AG20443 (cell line): Measurements from ENCODE around the gene SCNN1A.
A peak's percentile ranks its signal among the peaks of the same experiment; 100 is the strongest.

Experiments
- DNase-seq: peaks from one replicate; pipeline ENCODE4 v3.0.0; 2012; ENCODE audit warnings: low spot score, mixed read lengths

SCNN1A gene

DNA sequence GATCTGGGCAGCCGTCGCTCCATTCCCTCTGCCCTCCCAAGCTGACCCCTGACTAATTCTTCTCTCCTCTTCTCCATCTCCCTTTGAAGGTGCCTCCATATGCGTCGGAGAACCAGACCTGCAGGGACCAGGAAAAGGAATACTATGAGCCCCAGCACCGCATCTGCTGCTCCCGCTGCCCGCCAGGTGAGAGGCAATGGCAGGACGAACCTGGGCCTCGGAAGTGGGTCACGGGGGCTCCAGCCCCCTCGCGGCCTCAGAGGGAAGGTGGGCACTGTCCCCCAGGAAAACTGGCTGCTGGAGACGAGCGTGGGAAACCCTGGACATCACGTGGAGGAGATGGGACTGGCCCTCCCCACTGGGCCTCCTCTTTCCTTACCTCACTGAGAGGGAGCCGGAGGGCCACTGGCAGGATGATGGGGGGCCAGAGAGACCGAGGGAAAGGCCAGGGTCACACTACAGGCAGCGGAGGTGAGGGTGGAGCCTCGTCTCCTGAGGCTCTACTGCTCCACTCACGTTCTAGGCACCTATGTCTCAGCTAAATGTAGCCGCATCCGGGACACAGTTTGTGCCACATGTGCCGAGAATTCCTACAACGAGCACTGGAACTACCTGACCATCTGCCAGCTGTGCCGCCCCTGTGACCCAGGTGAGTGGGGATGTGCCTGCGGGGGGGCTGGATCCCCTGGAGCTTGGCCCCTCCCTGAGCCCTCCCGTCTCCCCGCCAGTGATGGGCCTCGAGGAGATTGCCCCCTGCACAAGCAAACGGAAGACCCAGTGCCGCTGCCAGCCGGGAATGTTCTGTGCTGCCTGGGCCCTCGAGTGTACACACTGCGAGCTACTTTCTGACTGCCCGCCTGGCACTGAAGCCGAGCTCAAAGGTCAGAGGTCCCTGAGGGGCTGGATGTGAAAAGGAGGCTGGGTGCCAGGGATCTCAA lies 9.4 kb upstream of the SCNN1A start:
- DNase-seq = peak; percentile 54

GRCh38 chr12:6383572-6384498 lies 8.5 kb upstream of the SCNN1A start, which contains the start of gene LTBR:
Gene LTBR (plus strand): TSS chr12:6384162. CDS start chr12:6384359, 197 bp downstream.
- DNase-seq = peak; percentile 97

DNA sequence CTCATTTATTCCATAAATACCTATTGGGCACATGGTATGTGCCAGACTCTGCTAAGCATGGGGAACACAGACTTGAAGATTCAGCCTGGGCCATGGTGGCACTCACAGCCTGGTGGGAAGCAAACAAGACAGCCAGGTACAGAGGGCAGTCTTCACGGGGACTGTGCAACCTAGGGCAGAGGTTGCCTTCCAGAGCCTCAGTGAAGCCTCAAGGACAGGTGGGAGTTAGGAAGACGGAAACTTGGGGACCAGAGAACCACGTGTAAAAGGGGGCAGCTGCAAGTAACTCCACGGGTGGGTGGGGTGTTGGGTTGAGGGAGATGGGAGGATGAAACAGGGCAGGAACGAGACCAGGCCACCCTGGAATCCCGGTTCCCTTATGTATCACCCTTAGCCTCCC lies 7.6 kb upstream of the SCNN1A start:
- DNase-seq = no peak

DNA sequence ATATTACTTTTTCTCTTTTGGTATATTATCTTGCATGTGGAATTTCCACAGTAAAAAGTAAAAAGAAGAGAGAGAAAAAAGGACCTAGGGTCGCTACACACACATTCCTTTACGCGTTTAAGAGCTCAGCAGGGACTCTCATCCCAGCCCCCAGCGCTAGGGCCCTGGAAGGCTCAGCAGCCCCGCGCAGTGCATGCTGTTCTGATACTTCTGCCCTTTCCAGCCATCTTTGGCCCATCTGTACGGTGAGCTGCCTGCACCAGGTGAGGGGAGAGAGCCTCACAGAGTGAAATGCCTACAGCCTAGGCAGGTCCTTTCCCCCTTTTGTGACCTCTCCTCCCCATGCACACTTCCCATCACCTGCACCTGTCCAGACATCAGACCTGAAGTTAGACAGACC lies 7.0 kb upstream of the SCNN1A start:
- no peak for DNase-seq

- DNase-seq = peak; percentile 39
Observed at GRCh38 chr12:6380141-6381121, 5.1 kb upstream of the SCNN1A start.

DNA sequence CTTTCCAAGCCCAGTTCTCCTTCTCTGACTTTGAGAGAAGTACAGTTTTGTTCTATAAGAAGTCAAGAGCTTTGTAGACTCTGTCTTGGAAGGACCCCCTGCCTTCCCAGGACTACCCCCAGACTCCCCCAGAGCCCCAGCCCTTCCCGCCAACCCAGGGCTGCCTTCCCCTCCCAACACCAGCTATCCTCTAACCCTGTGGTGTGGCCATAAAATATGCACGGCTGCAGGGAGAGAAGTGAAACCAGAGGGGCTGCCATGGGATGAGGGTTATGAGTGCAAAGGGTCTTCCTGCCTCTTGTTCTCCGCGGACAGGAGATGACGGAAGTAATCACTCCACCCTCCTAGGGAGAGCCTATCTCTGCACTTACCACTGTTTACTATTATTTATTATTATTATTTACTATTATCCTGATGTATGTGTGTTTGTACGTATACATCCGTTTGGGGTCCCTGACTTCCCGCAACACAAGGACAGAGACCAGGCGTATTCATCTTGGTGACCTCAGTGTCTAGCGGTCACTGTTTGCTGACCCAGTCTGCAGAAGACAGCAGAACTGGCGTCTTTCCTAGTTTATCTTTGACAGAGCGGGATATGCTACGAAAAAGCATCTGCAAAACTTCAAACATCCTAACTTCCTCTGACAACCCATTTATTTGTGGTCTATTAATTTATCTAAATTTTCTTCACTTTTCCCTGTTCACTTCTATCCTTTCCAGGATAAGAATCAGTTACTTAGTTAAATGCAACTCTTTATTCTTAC lies 3.5 kb upstream of the SCNN1A start:
- DNase-seq = no peak

DNA sequence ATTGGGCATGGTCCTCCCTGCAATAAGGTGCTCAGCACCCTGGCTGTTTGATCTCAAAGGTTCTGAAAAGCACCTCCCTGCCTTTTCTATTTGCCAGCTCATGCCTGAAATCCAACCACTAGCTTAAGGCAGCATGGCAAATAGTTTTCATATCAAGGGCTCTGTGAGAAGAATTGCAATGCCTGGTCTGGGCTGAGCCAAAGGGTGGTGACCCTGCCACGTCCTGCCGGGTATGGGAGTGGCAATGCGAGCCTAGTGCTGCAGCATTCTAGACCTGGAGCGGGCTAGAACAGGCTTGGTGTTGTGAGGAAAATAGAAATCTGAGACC lies 2.3 kb upstream of the SCNN1A start:
- no peak for DNase-seq

DNA sequence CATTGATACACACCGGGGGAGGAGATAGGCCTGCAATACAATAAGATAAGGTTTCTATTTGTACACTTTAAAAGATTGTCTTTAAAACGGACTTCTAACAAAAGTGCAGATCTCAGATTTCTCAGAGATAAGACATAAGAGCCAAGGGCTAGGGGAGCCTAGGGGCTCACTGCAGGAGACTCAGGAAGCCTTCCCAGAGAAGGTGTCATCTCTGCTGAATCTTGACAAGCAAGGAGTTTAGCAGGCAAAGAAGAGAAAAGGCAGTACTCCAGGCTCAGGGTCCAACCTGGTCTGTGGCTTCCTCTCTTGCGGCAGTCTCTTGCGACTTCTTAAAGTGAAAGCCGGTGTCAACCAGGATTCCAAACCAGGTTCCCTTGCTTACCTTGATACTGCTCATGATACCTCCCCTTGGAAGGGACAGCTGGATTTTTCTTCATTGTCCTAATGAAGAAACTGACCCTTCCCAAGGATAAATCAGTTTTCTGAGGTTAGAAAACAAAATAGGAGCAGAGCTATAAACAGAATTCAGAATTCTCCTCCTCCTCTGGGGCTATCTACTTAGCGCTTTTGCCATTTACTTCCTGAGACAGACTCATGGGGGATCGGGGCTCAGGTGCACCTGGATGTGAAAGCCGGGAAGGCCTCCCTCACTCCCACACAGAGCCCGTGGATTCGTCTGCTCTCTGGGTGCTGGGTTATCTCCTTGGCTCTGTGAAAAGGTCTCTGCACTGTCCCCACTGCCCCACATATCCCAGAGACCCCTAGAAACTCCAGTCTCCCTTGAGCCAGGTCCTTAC lies 1.7 kb upstream of the SCNN1A start:
- no peak for DNase-seq

GRCh38 chr12:6376079-6376869 lies 911 bp upstream of the SCNN1A start:
- DNase-seq = peak; percentile 91

DNA sequence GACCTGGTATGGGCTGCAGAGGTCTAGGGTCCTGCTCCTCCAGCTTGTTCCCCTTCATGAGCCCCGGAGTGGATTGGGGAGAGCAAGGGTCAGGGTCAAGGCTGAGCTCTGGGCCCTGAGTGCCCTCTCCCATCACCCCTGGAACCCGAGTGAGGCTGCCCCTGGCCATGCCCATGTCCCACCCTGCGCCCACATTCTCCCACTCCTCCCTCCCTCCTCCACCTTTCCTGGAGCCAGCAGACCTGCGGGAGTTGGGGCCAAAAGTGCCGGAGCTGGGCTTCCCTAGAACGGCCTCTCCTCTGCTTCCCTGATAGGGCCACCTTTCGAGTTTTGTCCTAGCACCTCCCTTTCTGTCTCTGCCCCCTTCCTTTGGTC lies 590 bp downstream of the SCNN1A start:
- DNase-seq = no peak

DNA sequence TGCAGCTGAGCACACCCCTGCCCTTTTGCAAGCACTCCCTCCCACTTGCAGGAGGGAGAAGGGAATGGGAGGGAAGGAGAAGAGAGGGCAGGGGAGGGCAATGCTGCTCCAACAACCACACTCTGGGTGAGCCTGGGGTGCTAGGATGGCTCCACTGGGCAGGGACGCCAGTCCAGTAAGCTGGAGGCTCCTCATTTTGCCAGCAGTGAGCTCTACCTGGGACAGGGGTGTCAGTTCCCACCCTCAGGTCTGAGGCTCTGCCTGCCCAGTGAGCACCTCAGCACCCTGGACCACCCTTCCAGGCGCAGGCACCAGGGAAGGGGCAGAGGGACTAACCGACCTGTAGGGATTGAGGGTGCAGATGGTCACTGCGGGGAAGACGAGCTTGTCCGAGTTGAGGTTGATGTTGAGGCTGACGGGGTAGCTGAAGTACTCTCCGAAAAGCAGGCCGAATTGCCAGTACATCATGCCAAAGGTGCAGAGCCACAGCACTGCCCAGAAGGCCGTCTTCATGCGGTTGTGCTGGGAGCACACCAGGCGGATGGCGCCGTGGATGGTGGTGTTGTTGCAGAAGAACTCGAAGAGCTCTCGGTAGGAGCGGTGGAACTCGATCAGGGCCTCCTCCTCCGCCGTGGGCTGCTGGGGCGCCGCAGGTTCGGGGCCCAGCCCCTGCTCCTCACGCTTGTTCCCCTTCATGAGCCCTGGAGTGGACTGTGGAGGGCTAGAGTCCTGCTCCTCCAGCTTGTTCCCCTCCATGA lies 1.2 kb downstream of the SCNN1A start:
- no peak for DNase-seq

GRCh38 chr12:6373022-6373787 lies 2.2 kb downstream of the SCNN1A start:
- DNase-seq = no peak

DNA sequence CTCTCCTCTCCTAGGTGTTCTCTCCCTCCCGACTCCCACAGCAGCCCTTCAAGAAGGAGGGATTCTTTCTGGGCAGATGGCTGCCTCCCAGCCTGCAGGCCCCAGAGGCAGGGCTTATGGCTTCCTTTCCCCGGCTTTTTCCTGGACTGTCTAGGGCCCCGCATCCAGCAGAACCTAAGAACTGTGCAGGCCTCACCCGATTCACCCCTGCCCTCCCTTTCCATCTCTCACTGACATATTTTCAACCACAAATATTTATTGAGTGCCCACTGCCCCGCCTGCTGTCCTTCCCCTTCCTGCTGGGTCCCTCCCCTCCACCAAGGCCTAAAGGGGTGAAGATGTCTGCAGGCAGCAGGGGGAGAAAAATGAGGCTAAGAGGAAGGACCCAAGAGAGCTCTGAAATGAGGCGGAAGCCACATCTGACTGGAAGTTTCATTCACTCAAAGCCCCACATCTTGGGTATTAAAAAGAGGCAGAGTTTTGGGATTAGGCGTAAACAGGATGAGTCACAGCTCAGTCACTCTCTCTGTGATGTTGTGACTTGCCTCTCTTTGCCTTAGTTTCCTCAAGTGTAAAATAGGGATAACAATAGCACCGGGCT lies 2.9 kb downstream of the SCNN1A start:
- DNase-seq = peak; percentile 91

DNA sequence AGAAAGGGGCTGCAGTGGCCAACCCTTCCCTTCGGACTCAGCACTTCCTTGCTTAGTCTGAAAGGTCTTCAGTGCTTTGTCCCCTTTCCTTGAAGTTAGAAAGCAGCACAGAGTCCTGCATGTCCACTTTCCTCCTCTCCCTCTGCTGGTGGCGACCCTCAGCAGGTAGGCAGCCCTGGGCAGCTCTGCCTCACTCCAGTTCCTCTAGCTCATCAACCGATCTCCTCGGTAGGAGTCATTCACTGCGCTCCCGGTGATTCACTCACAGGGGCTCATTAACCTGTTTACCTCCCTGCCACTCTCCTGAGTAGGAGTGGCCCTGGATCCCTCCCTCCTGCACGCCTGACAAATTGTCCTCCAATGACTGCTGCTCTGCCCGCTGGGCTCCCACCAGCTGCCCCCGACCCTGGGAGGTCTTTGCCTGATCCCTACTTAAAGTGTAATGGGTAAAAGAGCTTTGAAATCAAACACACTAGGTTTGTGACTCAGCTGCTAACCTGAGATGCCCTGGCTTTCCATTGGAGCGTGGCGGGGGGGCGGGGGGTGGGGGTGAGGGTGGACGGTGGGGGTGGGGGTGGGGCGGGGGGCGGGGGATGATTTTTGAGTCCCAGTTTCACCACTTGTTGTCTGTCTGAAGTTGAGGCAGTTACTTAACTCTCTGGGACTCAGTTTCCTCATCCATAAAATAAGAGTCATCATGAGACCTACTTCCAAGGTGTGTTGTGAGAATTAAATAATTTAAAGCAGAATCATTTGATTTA lies 4.2 kb downstream of the SCNN1A start:
- no peak for DNase-seq

GRCh38 chr12:6370576-6370935 lies 4.8 kb downstream of the SCNN1A start:
- DNase-seq = no peak

GRCh38 chr12:6369916-6370575 lies 5.3 kb downstream of the SCNN1A start:
- peak; percentile 48 for DNase-seq
